Measurements from ENCODE around the gene MED17. TPM values are rescaled to one million over a fixed set of nuclear protein-coding genes. Genes with fewer than 3 reads are reported as not detected.

Gene MED17
- total RNA-seq, 1 experiment from 2014 or later = 41.1 TPM

- Histone ChIP-seq H3K4me1 (ENCODE audit: control insufficient read depth in 1 of 2, insufficient read depth in 2 of 2, low read length in 2 of 2) (peaks cover 0 to 2% of the 10 kb centered on the region in 2 experiments; a peak in 1 of 4 replicates), H3K79me2 (ENCODE audit: insufficient read depth, low read length) (no peaks in the 10 kb centered on the region), H3K9ac (ENCODE audit: low read length) (no peak within 1 kb of the TSS), H3K36me3 (ENCODE audit: control insufficient read depth in 1 of 2, insufficient read depth in 2 of 2, low read length in 2 of 2) (no peaks in the 10 kb centered on the region), H3K4me3 (replicated peaks in 1 of 2; ENCODE audit: low read depth in 1 of 2, low read length in 2 of 2) (no peak within 1 kb of the TSS), H3K9me2 (ENCODE audit: insufficient read depth) (no peaks in the 10 kb centered on the region), H2AFZ (ENCODE audit: low read depth, low read length, poor library complexity, severe bottlenecking) (no peak within 1 kb of the TSS), H3K27ac (ENCODE audit: low read depth, low read length) (no peak within 1 kb of the TSS), H4K20me1 (ENCODE audit: insufficient read depth) (no peaks in the 10 kb centered on the region), H3K9me3 (ENCODE audit: control insufficient read depth in 1 of 2, insufficient read depth in 1 of 2, low read depth in 1 of 2, low read length in 2 of 2) (no peaks in the 10 kb centered on the region), H3K4me2 (ENCODE audit: low read length) (no peak within 1 kb of the TSS), H3K27me3 (ENCODE audit: insufficient read depth, low read length) (no peaks in the 10 kb centered on the region)
- ChIA-PET RAD21 (ENCODE audit: low non-redundant PET in 1 of 2, low total read pairs in 2 of 2, uncharacterized antibody in 2 of 2, unreplicated experiment in 2 of 2) (no interaction called here), CTCF (no interaction called here), POLR2A (interaction anchor here (0.6 kb wide), 1 partner anchor 700 kb away, joined by 3 read pairs; no protein-coding TSS in a partner anchor)
- ATAC-seq (no peak), DNase-seq (ENCODE audit: low read depth, low spot score) (no peak)
- BruUV-seq (replicated peaks) = no TSS peak
- TF ChIP-seq ELF1 (IDR thresholded peaks at IDR 0.05; ENCODE audit: borderline replicate concordance, low read depth) (no peak), ZBTB33 (IDR thresholded peaks at IDR 0.05; ENCODE audit: extremely low read depth, insufficient replicate concordance, low read length) (no peak), POLR2AphosphoS5 (IDR thresholded peaks at IDR 0.05; ENCODE audit: low read depth, low read length) (no peak), TCF7L2 (IDR thresholded peaks at IDR 0.05; ENCODE audit: borderline replicate concordance, extremely low read depth, insufficient read depth, insufficient read length) (no peak), RAD21 (IDR thresholded peaks at IDR 0.05; ENCODE audit: low read depth) (no peak), SP1 (IDR thresholded peaks at IDR 0.05; ENCODE audit: low read depth) (no peak), FOSL1 (IDR thresholded peaks at IDR 0.05; ENCODE audit: low read depth) (no peak), CBX3 (IDR thresholded peaks at IDR 0.05; ENCODE audit: low read depth) (no peak), SRF (IDR thresholded peaks at IDR 0.05; ENCODE audit: low read depth) (no peak), JUND (IDR thresholded peaks at IDR 0.05) (no peak), EGR1 (IDR thresholded peaks at IDR 0.05; ENCODE audit: low read depth) (no peak)
- intact Hi-C loops (cut with micrococcal nuclease) = no loop called here
These were observed 66.5 kb downstream of the MED17 start, which contains the start of gene VSTM5 for GRCh38 chr11:93850594-93851018. Gene VSTM5 (minus strand): TSS chr11:93850618. CDS start chr11:93850502, 116 bp downstream.
